Nucleus accumbens (tissue), 56 donors: Measurements from ENCODE around the gene TBC1D25.
"Not testable (repeated sequence)": the region's sequence is repeated elsewhere in the genome, so short reads cannot be mapped to it uniquely, and the experiment has no call there.

Experiments
- DNase-seq, 56 donors: peaks; one replicate each; lab custom pipeline; 2025; lab: John Stamatoyannopoulos, UW

TBC1D25 gene

GRCh38 chrX:48514868-48515460, 24.6 kb upstream of the TBC1D25 start:
- no peak for DNase-seq

- DNase-seq = no peak
These were observed 23.7 kb upstream of the TBC1D25 start for GRCh38 chrX:48515842-48516241.

- no peak for DNase-seq
These were observed 23.2 kb upstream of the TBC1D25 start for GRCh38 chrX:48516285-48516684.

- DNase-seq = no peak
These were observed 22.5 kb upstream of the TBC1D25 start for GRCh38 chrX:48516987-48517386.

- not testable (repeated sequence) for DNase-seq
These were observed 20.0 kb upstream of the TBC1D25 start for GRCh38 chrX:48519481-48519880.

- no peak for DNase-seq
These were observed 19.1 kb upstream of the TBC1D25 start for GRCh38 chrX:48520455-48520854.

GRCh38 chrX:48520976-48521352, 18.6 kb upstream of the TBC1D25 start:
- DNase-seq = peak in 13 of 56 donors; percentile 1 to 40 (median 8)

GRCh38 chrX:48521353-48522243, 17.9 kb upstream of the TBC1D25 start, which contains the start of gene EBP:
TSS of gene EBP (plus strand) at chrX:48521808. CDS start at chrX:48523772, 1,964 bp downstream.
- DNase-seq = peak; percentile 5 to 92 (median 71)

- peak in 1 of 56 donors; percentile 15 for DNase-seq
These were observed 17.2 kb upstream of the TBC1D25 start for GRCh38 chrX:48522291-48522690.

GRCh38 chrX:48523682-48524081, 15.8 kb upstream of the TBC1D25 start:
- no peak for DNase-seq

- not testable (repeated sequence) for DNase-seq
These were observed 13.7 kb upstream of the TBC1D25 start for GRCh38 chrX:48525853-48526252.

- no peak for DNase-seq
These were observed 8.8 kb upstream of the TBC1D25 start for GRCh38 chrX:48530736-48531135.

GRCh38 chrX:48531358-48531959, 8.1 kb upstream of the TBC1D25 start:
- DNase-seq = no peak

- no peak for DNase-seq
These were observed 7.4 kb upstream of the TBC1D25 start for GRCh38 chrX:48532161-48532560.

GRCh38 chrX:48533165-48533564, 6.3 kb upstream of the TBC1D25 start:
- DNase-seq = no peak

GRCh38 chrX:48538641-48539344, 721 bp upstream of the TBC1D25 start:
- peak in 1 of 56 donors; percentile 15 for DNase-seq

- DNase-seq = peak in 26 of 56 donors; percentile 5 to 57 (median 28)
These were observed 488 bp downstream of the TBC1D25 start for GRCh38 chrX:48540028-48540375.

- no peak for DNase-seq
These were observed 966 bp downstream of the TBC1D25 start for GRCh38 chrX:48540480-48540879.

GRCh38 chrX:48541140-48541814, 1.8 kb downstream of the TBC1D25 start:
- DNase-seq = no peak

GRCh38 chrX:48548871-48549270, 9.4 kb downstream of the TBC1D25 start:
- DNase-seq = no peak
